H1 (cell line): Measurements from ENCODE around the gene ASB7. TPM values are rescaled to one million over a fixed set of nuclear protein-coding genes. Genes with fewer than 3 reads are reported as not detected.

Experiments
- GTF2F1 ChIP-seq: IDR thresholded peaks from 2 replicates; pipeline ENCODE4 v1.6.1; 2012; ENCODE audit warnings: low read depth, low read length, improper control_type of control experiment, borderline replicate concordance
- polyA plus RNA-seq, 7 experiments: library from polyadenylated mRNA; depleted of rRNA in 3 of 7; stranded (reverse) in 5 of 7; unstranded in 2 of 7; fragments of >200 nt in 5 of 7; fragments of 200-250 nt in 2 of 7; gene quantifications; 1 replicate in 5 of 7; 2 replicates in 1 of 7; 4 replicates in 1 of 7; pipeline versions ENCODE4 v1.2.1 to v1.2.3, GENCODE V29; 2011 to 2013; ENCODE audit warnings: missing spikeins in 2 of 7, mixed read lengths in 2 of 7
- total RNA-seq: library from RNA; stranded (reverse); fragmentation: NEBNext Ultra II Directional; extraction: Animal tissue kit (Norgen Biotek cat#: 25700); gene quantifications from 2 replicates; pipeline ENCODE4 v1.2.1, GENCODE V29; 2021

Gene ASB7
- total and polyA plus RNA-seq, 2 of the 8 experiments (the other 6 are each of a cell fraction or from before 2014, with no cell fraction given), result 5.2 to 12.8 TPM

DNA sequence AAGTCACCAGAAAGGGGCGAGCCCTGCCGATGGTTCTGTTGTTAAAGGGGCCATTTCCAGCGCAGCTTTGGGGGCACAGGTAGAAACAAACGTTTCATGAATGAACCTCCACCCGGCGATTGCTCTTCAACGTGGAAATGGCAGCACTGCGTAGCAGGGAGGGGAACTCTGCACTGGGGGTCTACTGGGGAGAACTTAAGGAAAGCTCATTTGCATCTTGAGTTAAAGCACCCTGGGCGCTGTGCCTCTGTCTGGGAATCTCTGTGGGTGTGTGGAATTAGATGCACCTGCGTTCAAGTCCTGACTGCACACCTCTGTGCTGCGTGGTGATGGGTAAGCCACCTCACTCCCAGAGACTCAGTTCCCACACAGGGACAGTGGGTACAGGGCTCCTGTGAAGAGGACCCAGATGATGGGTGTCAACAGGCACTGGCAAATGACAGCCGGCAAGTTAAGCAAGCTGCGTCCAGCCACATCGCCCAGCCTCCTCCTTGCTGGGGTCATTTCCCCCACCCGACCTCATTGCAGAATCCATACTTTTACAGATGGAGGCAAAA is 68.8 kb downstream of the ASB7 start (continued):
- no peak for TF ChIP-seq GTF2F1
